WI38 (cell line): Measurements from ENCODE around the gene TMEM42.

Experiments used
- H3K4me3 ChIP-seq: 2 replicates; pipeline ENCODE4 v1.5.1; 2011; ENCODE audit warnings: low read depth, mild to moderate bottlenecking, control low read depth, low read length
- TF ChIP-seq, protein P1 (sequence below): IDR thresholded peaks from 2 replicates; pipeline ENCODE4 v1.5.1; 2012; ENCODE audit warnings: low read depth, mild to moderate bottlenecking, control low read depth, low read length

TMEM42 gene

DNA sequence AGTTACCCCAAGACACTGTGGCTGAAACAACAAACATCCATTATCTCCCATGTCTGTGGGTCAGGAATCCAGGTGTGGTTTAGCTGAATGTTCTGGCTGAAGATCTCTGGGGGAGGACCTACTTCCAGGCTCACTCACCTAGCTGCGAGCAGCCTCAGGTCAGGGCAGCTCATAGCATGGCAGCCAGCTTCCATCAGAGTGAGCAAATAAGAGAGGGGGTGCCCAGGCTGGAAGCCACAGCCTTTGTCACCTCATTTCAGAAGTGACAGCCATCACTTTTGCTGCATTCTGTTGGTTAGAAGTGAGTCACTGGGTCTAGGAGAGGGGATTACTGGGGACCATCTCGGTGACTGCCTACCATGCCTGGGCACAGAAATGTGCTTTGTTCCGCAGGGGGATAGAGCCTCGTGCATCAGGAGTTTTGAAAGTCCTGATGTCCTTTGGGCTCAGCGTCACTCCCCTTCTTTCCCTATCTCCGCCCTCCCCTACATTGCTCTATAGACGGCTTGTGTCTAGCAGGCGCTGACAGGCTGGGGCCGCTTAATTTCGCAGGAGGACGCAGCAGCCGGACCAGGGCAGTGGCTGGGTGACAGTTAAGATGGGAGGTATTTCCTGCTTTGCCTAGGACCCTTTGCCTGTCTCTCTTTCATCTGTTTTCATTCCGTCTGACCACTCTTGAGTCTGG, 38.1 kb downstream of the TMEM42 start:
- TF ChIP-seq, protein P1, sequence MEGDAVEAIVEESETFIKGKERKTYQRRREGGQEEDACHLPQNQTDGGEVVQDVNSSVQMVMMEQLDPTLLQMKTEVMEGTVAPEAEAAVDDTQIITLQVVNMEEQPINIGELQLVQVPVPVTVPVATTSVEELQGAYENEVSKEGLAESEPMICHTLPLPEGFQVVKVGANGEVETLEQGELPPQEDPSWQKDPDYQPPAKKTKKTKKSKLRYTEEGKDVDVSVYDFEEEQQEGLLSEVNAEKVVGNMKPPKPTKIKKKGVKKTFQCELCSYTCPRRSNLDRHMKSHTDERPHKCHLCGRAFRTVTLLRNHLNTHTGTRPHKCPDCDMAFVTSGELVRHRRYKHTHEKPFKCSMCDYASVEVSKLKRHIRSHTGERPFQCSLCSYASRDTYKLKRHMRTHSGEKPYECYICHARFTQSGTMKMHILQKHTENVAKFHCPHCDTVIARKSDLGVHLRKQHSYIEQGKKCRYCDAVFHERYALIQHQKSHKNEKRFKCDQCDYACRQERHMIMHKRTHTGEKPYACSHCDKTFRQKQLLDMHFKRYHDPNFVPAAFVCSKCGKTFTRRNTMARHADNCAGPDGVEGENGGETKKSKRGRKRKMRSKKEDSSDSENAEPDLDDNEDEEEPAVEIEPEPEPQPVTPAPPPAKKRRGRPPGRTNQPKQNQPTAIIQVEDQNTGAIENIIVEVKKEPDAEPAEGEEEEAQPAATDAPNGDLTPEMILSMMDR: no peak

GRCh38 chr3:44902628-44903027, 40.9 kb downstream of the TMEM42 start:
- TF ChIP-seq, protein P1: no peak
- no peak overlapping the region for H3K4me3 ChIP-seq

More for the DNA sequence above, 38.1 kb downstream of the TMEM42 start:
- H3K4me3 ChIP-seq: no peak overlapping the region

DNA sequence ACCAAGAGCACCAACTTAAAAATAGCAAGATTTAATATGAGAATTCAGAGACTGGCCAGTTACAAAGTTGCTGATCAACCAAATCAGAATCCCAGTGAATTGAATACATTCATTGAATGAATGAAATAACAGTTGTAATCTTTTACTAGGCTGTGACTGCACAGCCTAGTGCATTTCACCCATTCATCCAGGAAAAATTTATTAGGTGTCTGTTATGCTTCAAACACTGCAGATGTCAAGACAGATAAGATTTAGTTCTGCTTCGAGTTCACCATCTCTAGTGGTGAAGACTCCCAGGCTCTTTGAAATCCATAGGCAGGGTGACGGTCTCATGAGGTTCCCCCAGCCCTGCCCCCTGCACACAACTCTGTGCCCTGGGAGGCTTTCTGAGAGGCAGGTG, 41.6 kb downstream of the TMEM42 start:
- TF ChIP-seq, protein P1: no peak
- H3K4me3 ChIP-seq: no peak overlapping the region

- H3K4me3 ChIP-seq: no peak overlapping the region
- TF ChIP-seq, protein P1: no peak
Observed at GRCh38 chr3:44903751-44904150, 42.0 kb downstream of the TMEM42 start.

DNA sequence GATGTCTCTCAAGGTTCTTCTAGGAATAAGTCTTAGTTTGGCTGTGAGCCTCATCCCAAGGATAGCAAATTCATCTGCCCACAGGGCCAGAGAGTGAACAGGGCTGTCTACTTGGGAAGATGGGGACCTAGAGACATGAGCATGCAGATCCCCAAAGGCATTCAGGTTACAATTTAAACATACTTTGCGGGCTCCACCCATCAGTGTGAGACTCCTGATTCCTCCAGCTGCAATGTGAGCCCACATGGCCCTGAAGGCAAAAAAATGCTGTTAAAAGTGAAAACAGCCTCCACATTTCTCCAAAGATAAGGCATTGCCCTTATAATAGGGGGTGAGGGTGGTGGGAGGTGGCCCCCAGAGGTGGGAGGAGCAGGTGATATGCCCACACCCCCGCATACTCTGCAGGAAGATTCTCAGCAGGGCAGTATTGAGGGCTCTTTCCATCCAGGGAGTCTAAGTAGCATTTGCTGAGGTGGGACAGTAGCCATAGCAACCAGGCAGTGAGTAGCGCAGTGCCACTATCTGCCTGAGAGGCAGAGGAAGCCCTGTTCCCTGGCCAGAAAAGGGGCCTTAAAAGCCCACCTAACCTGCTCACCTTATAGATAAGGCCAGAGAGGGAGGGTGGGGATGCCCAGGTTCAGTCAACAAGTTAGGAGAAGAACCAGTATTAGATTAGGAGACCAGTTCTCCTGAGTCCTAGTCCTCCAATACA, 43.9 kb downstream of the TMEM42 start:
- no peak overlapping the region for H3K4me3 ChIP-seq
- TF ChIP-seq, protein P1: no peak

- H3K4me3 ChIP-seq: no peak overlapping the region
- TF ChIP-seq, protein P1: no peak
Observed at GRCh38 chr3:44906997-44907396, 45.3 kb downstream of the TMEM42 start.

DNA sequence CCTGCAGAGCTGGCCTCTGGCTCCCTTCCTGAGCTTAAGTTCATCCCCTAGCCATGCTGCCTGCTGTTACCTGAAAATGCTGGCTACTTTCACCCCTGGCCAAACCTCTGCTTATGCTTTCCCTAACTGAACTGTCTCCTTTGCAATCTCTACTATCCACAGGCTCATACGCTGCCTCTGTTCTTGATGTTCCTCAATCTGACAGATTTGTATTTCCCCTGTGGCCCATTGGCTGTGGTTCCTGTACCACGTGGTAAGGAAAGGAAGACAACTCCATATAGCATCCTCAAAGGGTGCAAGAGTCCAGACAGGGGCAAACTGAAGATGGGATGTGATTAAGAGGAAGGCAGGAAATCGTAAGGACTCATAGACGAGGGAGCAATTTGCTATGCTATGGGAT, 45.9 kb downstream of the TMEM42 start:
- TF ChIP-seq, protein P1: no peak
- H3K4me3 ChIP-seq: no peak overlapping the region
